Activated CD8-positive, alpha-beta memory T cell treated with anti-CD3 and anti-CD28 coated beads, Interleukin-2, amount 50 U/mL, for 1 hour (primary cell): ENCODE measurements around the gene ARID2.

Experiments used
- DNase-seq: peaks from one replicate; pipeline ENCODE4 v3.0.0-alpha.2; 2020; ENCODE audit errors: extremely low read depth

Gene ARID2

DNA sequence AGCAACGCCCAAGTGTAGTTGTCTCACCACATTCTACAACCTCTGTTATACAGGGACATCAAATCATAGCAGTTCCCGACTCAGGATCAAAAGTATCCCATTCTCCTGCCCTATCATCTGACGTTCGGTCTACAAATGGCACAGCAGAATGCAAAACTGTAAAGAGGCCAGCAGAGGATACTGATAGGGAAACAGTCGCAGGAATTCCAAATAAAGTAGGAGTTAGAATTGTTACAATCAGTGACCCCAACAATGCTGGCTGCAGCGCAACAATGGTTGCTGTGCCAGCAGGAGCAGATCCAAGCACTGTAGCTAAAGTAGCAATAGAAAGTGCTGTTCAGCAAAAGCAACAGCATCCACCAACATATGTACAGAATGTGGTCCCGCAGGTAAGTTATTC is 123.0 kb downstream of the ARID2 start:
- DNase-seq = no peak

DNA sequence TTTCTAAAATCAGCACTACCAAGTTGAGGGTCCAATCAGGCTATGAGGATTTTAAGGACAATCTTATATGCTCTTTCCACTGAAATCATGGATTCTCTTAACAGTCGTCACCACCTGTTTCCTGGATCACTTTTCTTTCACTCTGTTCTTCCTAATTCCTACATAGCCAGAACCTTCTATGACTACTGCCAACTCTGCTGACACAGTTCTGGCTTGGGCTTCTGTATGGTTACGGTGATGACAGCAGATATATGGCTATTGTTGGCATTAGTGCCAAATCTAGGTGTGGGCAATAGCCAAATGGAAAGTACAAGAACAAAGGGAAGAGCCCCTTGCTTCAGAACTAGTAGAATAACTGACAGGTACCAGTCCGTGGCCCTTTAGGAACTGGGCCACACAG is 124.0 kb downstream of the ARID2 start:
- no peak for DNase-seq

DNA sequence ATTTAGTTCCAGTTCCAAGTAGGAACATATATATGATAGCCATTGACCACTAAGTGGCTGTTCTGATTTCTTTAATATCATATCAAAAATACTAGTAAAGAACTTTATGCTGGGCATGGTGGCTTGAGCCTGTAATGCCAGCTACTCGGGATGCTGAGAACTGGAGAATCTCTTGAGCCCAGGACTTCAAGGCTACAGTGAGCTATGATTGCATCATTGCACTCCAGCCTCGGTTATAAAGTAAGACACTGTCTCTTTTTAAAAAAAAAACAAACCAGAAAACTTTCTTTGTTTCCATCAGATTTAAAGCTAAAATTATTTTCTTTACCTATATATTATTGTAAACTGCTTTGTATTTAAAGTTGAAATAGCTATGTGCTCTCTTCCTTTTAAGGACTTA is 133.8 kb downstream of the ARID2 start:
- DNase-seq = no peak

DNA sequence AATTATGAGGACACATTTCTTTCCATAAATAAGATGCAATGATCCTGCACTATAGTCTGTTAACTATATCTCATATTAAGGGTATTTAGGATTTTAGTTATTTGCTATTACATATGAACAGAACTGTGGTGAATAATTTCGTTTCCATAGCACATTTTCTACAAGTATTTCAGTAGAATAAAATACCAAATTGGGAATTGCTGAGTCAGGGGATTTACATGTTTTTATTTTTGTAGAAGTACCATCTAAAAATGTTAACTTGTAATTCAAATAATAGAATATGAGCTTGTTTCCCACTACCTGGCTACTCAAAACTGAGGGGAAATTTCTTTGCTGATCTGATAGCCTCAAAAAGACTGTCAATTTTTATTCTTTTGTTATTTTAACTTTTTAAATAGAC is 136.8 kb downstream of the ARID2 start:
- no peak for DNase-seq

DNA sequence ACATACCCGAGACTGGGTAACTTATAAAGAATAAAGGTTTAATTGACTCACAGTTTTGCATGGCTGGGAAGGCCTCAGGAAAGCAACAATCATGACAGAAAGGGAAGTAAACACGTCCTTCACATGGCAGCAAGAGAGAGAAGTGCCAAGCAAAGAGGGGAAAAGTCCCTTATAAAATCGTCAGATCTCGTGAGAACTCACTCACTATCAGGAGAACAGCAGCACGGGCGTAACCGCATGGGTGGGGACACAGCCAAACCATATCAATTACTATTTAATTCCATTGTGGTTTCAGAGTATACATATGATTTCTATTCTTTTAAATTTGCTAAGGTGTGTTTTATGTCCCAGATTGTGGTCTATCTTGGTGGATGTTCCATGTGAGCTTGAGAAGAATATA is 142.9 kb downstream of the ARID2 start:
- no peak for DNase-seq

DNA sequence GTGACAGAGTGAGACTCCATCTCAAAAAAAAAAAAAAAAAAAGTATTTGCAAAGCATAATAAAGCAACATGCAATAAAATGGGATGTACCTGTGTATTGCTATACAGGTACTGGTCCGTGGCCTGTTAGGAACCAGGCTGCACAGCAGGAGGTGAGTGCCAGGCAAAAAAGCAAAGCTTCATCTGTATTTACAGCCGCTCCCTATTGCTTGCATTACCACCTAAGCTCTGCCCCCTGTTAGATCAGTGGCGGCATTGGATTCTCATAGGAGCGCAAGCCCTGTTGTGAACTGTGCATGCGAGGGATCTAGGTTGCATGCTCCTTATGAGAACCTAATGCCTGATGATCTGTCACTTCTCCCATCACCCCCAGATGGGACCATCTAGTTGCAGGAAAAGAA is 147.6 kb downstream of the ARID2 start:
- DNase-seq = no peak

DNA sequence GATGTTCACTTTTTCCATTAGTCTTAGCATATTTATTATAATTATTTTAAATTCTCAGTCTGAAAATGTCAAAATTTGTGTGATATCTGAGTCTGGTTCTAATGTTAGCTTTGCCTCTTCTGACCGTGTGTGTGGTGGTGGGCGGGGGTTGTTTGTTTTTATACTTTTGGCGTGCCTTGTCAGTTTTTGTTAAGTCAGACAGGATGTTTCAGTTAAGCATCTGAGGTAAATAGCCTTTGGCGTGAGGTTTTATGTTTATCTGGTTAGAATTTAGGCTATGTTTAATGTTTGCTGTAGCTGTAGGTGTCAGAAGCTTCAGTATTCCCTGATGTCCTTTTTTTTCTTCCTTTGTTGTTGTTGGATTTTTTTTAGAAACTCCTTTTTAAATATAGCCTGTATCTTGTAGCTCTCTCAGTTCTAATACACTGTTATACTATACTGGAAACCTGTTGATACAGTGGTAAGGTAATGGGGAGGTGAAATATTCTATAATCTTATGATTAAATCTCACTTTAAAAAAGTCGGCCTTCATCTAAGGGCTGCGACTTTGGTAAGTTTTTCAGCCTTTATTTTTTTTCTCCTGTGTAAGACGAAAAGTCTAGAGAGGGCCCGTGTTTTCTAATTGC is 149.2 kb downstream of the ARID2 start:
- no peak for DNase-seq

DNA sequence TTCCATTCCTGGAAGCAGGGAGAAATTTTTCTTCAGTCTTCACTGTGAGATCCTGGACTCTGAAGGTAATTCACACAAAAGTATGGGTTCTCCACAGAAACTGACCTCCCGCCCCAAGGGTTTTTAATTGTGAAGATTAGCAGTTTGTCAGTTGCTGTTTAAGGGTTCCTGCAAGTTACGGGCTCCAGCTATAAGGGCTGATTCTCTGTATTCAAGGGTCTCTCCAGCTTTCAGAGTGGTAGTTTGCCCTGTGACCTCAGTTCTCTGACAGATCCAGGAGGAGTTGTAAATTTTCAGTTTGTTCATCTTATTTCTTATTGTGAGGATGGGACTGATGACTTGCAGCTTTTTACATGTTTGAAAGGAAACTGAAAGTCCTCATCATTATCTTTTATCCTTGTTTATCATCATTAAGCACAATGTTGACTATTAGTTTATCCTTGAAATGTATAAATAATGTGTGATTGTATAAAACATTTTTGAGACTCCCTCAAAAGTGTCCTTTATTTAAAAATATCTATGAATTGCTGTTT is 149.9 kb downstream of the ARID2 start:
- no peak for DNase-seq

DNA sequence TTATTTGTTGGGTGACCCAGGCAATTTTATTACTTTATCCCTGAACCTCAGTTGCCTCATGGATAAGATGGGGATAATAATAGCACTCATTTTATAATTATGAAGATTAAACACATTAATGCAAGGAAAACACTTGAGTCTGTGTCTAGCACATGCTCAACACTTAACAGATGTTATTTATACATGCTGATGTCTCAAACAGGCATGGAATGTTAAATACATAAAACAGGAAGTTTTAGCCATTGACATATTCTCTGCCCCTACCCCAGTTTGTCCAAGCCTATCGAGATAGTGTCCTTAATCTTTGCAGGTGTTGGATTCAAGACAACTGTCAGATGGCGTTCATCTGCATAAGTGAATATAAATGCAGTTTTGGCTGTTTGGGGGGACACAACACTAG is 151.0 kb downstream of the ARID2 start:
- no peak for DNase-seq

DNA sequence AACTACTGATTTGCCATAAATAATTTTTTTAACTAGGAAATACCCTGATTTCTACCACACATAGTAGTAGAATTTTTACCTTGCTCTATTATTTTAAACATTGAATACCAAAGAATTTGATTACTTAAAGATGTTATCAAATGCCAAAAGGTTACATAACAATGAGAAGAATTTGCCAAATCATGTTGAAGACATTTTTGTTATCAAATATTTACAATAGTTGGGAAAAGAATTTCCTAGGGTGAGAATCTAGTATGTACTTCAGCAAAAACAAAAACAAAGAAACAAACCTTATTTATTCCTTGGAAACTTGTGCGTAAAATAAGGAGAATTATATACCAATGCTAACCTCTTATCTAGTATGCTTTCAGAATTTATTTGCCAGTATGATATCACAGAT is 153.7 kb downstream of the ARID2 start:
- no peak for DNase-seq

DNA sequence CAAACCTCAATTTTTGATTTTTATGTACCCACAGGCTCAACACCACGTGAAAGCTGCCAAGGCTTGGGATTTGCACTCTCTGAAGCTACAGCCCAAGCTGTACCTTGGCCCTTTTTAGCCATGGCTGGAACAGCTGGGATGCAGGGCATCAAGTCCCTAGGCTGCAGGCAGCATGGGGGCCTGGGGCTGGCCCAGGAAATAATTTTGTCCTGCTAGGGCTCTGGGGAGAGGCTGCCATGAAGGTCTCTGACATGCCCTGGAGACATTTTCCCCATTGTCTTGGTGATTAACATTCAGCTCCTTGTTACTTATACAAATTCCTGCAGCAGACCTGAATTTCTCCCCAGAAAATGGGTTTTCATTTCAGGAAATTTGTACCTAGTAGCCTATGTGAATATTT is 157.2 kb downstream of the ARID2 start:
- DNase-seq = no peak

DNA sequence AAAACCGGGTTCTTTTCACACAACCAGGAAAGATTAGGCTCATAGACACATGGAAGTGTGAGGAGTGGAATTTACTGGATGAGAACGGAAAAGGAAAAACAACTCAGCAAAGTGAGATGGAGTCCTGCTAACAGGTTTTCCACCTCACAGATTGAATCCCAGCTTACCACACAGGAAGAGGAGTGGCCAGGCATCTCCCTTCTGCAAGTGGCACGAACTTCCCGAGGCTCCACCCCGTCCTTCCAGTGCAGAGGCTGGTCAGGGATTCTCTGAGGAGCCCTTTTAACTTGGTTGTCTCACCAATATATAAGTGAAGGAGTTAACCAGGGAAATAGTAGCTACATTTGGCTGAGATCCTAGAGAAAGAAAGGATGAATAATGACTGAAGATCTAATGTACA is 158.0 kb downstream of the ARID2 start:
- DNase-seq = no peak

DNA sequence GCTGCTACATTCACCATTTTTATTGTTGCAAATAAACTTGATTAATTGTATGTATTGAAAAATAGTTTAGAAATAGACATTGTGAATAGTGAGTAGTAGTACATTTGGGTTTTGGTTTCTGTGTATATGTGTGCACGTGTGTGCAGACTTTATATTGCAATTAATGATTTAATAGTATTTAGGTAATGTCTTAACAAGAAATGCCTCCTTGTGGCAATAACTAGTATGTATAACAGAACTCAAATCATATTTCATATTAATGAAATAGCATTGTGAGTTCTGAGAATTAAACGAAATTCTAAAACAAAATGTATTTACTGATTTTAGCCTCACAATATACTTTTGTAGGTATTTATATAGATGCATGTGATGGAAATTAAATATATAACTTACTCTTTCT is 160.8 kb downstream of the ARID2 start:
- no peak for DNase-seq

DNA sequence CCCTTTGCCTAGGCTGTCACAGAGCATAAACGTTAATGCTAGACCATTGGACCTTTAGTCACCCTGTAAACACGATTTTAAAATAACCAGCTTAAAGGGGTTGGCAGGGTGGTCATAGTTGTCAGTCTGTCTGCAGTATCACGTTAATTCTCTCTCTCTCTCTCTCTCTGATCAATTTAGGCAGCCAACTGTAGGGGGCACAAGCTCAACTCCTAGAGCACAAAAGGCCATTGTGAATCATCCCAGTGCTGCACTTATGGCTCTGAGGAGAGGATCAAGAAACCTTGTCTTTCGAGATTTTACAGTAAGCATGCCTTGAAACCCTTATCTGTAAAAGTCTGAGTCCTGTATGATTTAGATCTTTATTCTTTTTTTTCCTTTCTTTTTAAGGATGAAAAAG is 163.7 kb downstream of the ARID2 start:
- DNase-seq = no peak

DNA sequence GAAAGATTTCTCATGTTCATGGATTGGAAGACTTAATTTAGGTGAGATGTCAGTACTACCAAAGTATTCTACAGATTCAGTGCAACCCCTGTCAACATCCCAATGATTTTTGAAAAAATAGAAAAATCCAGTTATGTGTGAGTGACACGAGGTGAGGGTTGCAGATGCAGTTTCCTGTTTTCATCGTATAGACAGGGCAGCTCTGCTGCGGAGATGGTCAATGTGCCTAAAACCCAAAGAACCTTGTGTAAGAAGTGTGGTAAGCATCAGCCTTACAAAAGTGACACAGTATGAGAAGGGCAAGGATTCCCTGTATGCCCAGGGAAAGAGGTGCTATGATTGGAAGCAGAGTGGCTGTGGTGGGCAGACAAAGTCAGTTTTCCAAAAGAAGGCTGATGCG is 166.5 kb downstream of the ARID2 start:
- DNase-seq = no peak

DNA sequence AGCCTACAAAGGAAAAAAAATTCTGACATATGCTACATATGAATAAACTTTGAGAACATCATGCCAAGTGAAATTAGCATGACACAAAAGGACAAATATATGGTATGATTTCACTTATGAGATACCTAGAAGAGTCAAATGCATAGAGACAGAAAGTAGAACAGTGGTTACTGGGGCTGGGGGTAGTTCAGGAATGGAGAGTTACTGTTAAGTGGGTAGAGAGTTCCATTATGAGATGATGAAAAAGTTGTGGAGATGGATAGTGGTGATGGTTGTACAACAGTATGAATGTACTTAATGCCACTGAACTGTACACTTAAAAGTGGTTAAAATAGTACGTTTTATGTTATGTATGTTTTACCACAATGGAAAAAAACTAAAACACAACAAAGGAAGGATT is 168.6 kb downstream of the ARID2 start:
- DNase-seq = no peak

DNA sequence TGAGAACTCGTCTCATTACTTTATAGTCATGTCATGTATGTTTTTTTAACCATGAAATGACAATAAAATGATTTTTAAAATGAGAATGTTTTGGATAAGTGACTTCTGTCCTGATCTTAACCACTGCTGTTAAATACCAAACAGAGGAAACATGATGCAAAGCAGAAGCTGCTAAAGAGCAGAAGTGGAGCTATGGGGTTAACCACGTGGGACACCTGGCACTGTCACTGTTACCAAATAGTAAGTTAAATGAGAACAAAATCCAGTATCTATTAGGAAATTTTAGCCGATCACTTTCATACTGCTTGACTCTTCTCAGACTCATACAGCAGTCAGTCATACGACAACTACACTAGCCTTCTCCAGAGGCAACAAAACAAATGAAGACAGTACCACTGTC is 178.4 kb downstream of the ARID2 start:
- DNase-seq = no peak

DNA sequence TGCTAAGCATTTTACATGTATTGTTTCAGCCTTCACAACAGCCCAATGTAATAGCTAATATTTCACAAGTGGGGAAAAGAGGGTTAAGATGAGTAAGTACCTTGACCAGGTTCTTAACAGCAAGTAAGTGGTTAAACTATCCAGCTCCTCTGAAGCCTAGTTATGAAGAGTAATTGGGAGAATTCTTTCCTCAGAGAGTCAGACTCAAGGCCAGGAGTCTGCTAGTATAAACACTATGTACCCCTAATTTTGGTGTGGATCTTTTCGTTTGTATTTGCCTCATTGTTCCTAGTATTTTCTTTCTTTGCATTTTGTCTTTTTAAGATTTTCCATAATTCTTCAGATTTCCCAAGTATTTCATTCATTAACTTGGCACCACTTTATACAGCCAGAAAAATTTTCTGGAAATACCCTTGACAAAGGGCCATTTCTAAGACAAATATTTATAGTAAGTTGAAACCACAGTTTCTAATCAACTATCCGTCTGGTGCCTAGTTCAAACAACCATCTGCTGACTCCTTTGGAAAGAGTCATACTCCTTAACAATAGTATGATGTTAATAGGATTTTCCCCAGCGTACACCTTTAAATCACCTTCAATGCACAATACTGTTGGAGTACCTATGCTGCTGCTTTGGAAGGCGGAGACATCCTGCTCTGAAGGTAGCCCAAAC is 179.7 kb downstream of the ARID2 start:
- no peak for DNase-seq

DNA sequence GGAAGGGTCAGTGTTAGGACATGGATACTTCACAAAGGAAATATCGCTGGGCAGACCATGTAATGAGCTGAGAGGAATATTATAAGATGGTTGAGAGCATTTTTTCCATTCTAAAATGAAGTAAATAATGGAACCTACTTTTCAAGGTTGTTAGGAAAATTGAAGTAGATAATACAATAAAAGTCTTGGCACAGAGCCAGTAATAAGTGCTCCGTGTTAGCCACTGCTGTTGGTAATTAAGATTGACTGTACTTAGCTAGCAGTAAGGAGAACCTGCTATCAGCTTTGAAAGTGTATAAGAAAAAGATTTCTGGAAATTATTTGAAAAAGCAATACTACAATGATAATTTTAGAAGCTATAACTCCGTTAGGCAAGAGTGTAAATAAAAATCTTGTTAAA is 183.3 kb downstream of the ARID2 start:
- DNase-seq = no peak

DNA sequence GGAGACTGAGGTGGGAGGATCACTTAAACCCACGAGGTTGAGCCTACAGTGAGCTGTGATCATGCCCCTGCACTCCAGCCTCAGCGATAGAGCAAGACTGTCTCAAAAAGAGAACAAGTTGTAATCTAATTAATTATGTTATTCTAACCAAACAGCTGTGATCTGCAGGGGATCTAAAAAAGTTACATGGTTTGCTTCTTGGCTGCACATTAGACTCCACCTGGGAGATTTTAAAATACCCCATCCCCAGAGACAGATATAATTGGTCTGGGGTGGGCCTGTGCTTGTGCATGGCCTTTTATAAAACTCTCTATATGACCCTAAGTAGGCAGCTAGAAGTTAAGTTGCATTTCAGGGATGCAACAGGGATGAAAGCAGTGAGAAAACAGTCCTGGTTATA is 184.1 kb downstream of the ARID2 start:
- no peak for DNase-seq

DNA sequence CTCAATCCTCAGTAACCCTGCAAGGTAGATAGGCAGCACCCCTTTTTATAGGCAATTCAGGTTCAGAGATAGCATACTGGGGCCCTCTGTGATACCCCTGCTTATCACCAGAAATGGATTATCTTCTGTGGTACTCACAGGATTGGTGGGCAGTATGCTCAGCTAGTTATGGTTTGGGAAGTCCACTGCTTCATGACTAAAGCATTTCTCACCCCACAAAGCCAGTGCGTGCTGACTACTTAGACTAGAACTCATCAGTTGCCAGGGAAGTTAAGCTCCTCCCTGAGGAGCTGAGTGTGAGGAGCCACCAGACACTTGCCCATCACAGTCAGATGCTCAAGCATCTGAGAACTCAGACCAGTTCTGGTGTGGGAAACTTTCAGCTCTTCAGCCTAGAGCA is 184.6 kb downstream of the ARID2 start:
- no peak for DNase-seq

DNA sequence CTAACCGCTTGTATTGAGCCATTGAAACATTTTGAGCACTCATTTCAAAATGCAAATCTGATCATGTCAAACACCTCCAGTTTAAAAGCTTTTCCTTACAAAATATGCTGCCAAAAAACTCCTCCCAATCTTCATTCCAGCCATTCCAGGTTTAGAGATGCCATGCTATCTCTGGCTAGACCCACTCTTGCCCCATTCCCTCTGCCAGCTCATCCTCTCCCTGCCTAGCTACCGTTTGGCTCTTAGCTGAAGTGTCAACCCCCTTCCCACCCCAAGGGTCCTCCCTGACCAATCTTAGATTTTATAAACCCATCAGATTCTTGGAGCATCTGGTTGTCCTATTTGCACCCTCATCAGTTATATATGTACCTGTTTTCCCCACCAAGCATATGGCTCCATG is 185.9 kb downstream of the ARID2 start:
- no peak for DNase-seq

DNA sequence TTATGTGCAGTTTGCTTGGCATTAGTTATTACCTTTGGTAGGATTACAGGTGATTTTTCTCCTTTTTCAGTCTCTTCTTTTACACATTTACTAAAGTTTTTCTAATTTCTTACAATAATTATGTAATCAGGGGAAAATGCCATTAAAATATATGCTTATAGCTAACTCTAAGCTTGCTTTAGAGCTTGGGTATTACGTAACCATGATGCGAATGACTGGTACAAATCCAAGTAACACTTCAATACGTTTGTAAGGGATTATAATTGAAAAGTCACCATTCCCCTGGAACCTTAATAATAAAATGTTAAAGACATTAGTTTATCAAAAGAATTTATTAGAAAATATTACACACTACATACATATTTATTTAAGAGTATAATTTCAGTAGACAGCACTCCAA is 189.3 kb downstream of the ARID2 start:
- no peak for DNase-seq

DNA sequence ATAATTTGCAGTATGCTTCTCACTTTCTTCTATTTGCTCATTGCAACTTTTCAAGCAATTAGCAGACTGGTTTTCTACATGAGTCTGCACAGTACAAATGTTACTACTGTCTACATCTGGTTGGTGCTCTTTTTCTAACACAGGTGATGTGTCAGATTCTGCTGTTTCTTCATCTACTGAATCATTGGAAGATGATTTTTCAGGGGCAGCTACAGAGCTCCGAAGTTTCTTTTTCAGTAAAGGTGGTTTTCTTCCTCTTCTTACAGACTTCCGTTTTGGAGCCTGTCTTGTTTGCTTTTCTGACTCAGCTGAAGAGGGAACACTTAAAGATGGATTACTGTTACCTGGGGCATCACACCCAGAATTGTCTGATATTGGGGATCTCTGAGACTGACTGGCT is 198.8 kb downstream of the ARID2 start:
- no peak for DNase-seq
